IMR-90 (cell line): ENCODE results near the gene CXCR3. TPM values are rescaled to one million over a fixed set of nuclear protein-coding genes. Genes with fewer than 3 reads are reported as not detected.

Experiments
- ATAC-seq: fragments of 200-7000 bp; cut with Tn5 transposase; 2 replicates; pipeline ENCODE4 v1.9.1; 2020; ENCODE audit warnings: low read depth, mild to moderate bottlenecking, moderate library complexity
- BruUV-seq: library from RNA; stranded (reverse); fragments of 400-500 nt; replicated peaks from 2 replicates; lab custom pipeline; 2021; lab: Mats Ljungman, UMichigan
- CTCF ChIA-PET: fragments of 300-600 bp; formaldehyde crosslinking; extraction: SDS; loops from one replicate; lab custom pipeline; 2021; ENCODE audit warnings: antibody characterized with exemption; lab: Yijun Ruan, JAX
- POLR2A ChIA-PET: fragments of 300-600 bp; sonication (Branson Sonifier 250); formaldehyde crosslinking; loops from one replicate; lab custom pipeline; 2022; ENCODE audit warnings: antibody characterized with exemption; ENCODE audit not compliant: unreplicated experiment; lab: Charles Lee
- DNase-seq: peaks from one replicate; pipeline ENCODE4 v3.0.0; 2013
- H2AFZ ChIP-seq: replicated peaks from 2 replicates; pipeline ENCODE3; 2013; ENCODE audit warnings: low read length, mild to moderate bottlenecking; ENCODE audit not compliant: poor library complexity
- H2AK5ac ChIP-seq: 2 replicates; pipeline ENCODE4 v1.6.1; 2013; ENCODE audit warnings: low read depth, low read length, inconsistent platforms
- H2AK9ac ChIP-seq: replicated peaks from 2 replicates; pipeline ENCODE3; 2013; ENCODE audit warnings: mild to moderate bottlenecking, low read depth, low read length, moderate library complexity; ENCODE audit not compliant: poor library complexity
- H2BK120ac ChIP-seq: 2 replicates; pipeline ENCODE4 v1.6.1; 2013; ENCODE audit warnings: low read depth, low read length, inconsistent platforms
- H2BK15ac ChIP-seq: 3 replicates; pipeline ENCODE4 v1.6.1; 2013; ENCODE audit warnings: low read depth, low read length, inconsistent platforms
- H2BK20ac ChIP-seq: 2 replicates; pipeline ENCODE4 v1.6.1; 2013; ENCODE audit warnings: low read depth, mild to moderate bottlenecking, inconsistent platforms, low read length, moderate library complexity
- H2BK5ac ChIP-seq: 2 replicates; pipeline ENCODE4 v1.6.1; 2013; ENCODE audit warnings: mild to moderate bottlenecking, low read depth, low read length, inconsistent platforms; ENCODE audit not compliant: poor library complexity, severe bottlenecking
- H3K14ac ChIP-seq: replicated peaks from 2 replicates; pipeline ENCODE4 v1.6.1; 2013; ENCODE audit warnings: low read depth, low read length, inconsistent platforms
- H3K18ac ChIP-seq: 2 replicates; pipeline ENCODE4 v1.6.1; 2013; ENCODE audit warnings: low read depth, low read length, control low read depth
- H3K23ac ChIP-seq: 2 replicates; pipeline ENCODE4 v1.6.1; 2013; ENCODE audit warnings: low read depth, low read length, inconsistent platforms
- H3K27ac ChIP-seq: 2 replicates; pipeline ENCODE4 v1.5.1; 2013; ENCODE audit warnings: mild to moderate bottlenecking, control low read depth, low read length; ENCODE audit not compliant: insufficient read depth
- H3K27me3 ChIP-seq: 2 replicates; pipeline ENCODE4 v1.6.1; 2013; ENCODE audit warnings: low read length; ENCODE audit not compliant: control insufficient read depth, insufficient read depth
- H3K36me3 ChIP-seq: 2 replicates; pipeline ENCODE4 v1.6.1; 2013; ENCODE audit warnings: low read length, mixed read lengths; ENCODE audit not compliant: control insufficient read depth, insufficient read depth
- H3K4ac ChIP-seq: 2 replicates; pipeline ENCODE4 v1.6.1; 2013; ENCODE audit warnings: low read depth, low read length, inconsistent platforms
- H3K4me1 ChIP-seq: 2 replicates; pipeline ENCODE4 v1.6.1; 2013; ENCODE audit warnings: low read length, mixed read lengths; ENCODE audit not compliant: control insufficient read depth, insufficient read depth
- H3K4me2 ChIP-seq: 2 replicates; pipeline ENCODE4 v1.6.1; 2013; ENCODE audit warnings: low read depth, mild to moderate bottlenecking, control low read depth, low read length, moderate library complexity
- H3K4me3 ChIP-seq: 2 replicates; pipeline ENCODE4 v1.5.1; 2013; ENCODE audit warnings: low read depth, mild to moderate bottlenecking, control low read depth, low read length, moderate library complexity; ENCODE audit not compliant: insufficient read depth
- H3K56ac ChIP-seq: 2 replicates; pipeline ENCODE4 v1.6.1; 2013; ENCODE audit warnings: low read length, inconsistent platforms; ENCODE audit not compliant: insufficient read depth; ENCODE audit errors: extremely low read depth
- H3K79me1 ChIP-seq, 2 experiments: 2 replicates each; pipeline ENCODE4 v1.6.1; 2013; ENCODE audit warnings: low read length in 2 of 2, inconsistent platforms in 1 of 2, low read depth in 1 of 2
- H3K9ac ChIP-seq: 2 replicates; pipeline ENCODE4 v1.6.1; 2013; ENCODE audit warnings: low read depth, low read length, control low read depth
- H3K9me1 ChIP-seq: 2 replicates; pipeline ENCODE4 v1.6.1; 2013; ENCODE audit warnings: low read length, inconsistent platforms; ENCODE audit not compliant: insufficient read depth
- H3K9me3 ChIP-seq: 2 replicates; pipeline ENCODE4 v1.6.1; 2013; ENCODE audit warnings: low read length; ENCODE audit not compliant: control insufficient read depth, insufficient read depth
- H4K20me1 ChIP-seq: 2 replicates; pipeline ENCODE4 v1.6.1; 2013; ENCODE audit warnings: low read length, inconsistent platforms; ENCODE audit not compliant: insufficient read depth
- H4K5ac ChIP-seq: 2 replicates; pipeline ENCODE4 v1.6.1; 2013; ENCODE audit warnings: mild to moderate bottlenecking, low read depth, low read length, control low read depth
- H4K8ac ChIP-seq, 2 experiments: 2 replicates each; pipeline ENCODE4 v1.6.1; 2013; ENCODE audit warnings: low read depth in 2 of 2, low read length in 2 of 2, control low read depth in 1 of 2, inconsistent platforms in 1 of 2
- H4K91ac ChIP-seq: 2 replicates; pipeline ENCODE4 v1.6.1; 2013; ENCODE audit warnings: low read depth, low read length, inconsistent platforms; ENCODE audit not compliant: insufficient read depth
- BHLHE40 ChIP-seq: fragments of 150-350 bp; IDR thresholded peaks from 2 replicates; pipeline ENCODE4 v1.6.1; 2016; ENCODE audit warnings: mild to moderate bottlenecking, low read depth, low read length
- CEBPB ChIP-seq: IDR thresholded peaks from 2 replicates; pipeline ENCODE4 v1.6.1; 2012; ENCODE audit warnings: low read depth, low read length, improper control_type of control experiment
- CHD1 ChIP-seq: IDR thresholded peaks from 2 replicates; pipeline ENCODE4 v1.6.1; 2012; ENCODE audit warnings: low read depth, low read length, improper control_type of control experiment
- FOS ChIP-seq: fragments of 150-350 bp; IDR thresholded peaks from 2 replicates; pipeline ENCODE4 v1.6.1; 2016; ENCODE audit warnings: low read depth, low read length
- MAZ ChIP-seq: IDR thresholded peaks from 2 replicates; pipeline ENCODE4 v1.6.1; 2012; ENCODE audit warnings: low read depth, mild to moderate bottlenecking, low read length, improper control_type of control experiment, moderate library complexity, borderline replicate concordance
- MXI1 ChIP-seq: IDR thresholded peaks from 2 replicates; pipeline ENCODE4 v1.6.1; 2012; ENCODE audit warnings: low read depth, mild to moderate bottlenecking, low read length, moderate library complexity, borderline replicate concordance
- NFE2L2 ChIP-seq: fragments of 150-350 bp; IDR thresholded peaks from 2 replicates; pipeline ENCODE4 v1.6.1; 2016; ENCODE audit warnings: low read depth, mild to moderate bottlenecking, low read length
- POLR2A ChIP-seq: IDR thresholded peaks from 2 replicates; pipeline ENCODE4 v1.6.1; 2012; ENCODE audit warnings: mild to moderate bottlenecking, low read depth, low read length
- RAD21 ChIP-seq: IDR thresholded peaks from 2 replicates; pipeline ENCODE4 v1.6.1; 2012; ENCODE audit warnings: low read length, improper control_type of control experiment
- RCOR1 ChIP-seq: IDR thresholded peaks from 2 replicates; pipeline ENCODE4 v1.6.1; 2012; ENCODE audit warnings: mild to moderate bottlenecking, low read length, improper control_type of control experiment; ENCODE audit not compliant: insufficient replicate concordance
- RFX5 ChIP-seq: IDR thresholded peaks from 2 replicates; pipeline ENCODE4 v1.8.0; 2012; ENCODE audit warnings: low read depth, mild to moderate bottlenecking, low read length, moderate library complexity
- SMC3 ChIP-seq: fragments of 150-350 bp; IDR thresholded peaks from 2 replicates; pipeline ENCODE4 v1.6.1; 2016; ENCODE audit warnings: low read depth, mild to moderate bottlenecking, antibody characterized with exemption, low read length, moderate library complexity
- USF2 ChIP-seq: fragments of 150-350 bp; IDR thresholded peaks from 2 replicates; pipeline ENCODE4 v1.6.1; 2017; ENCODE audit warnings: mild to moderate bottlenecking, antibody characterized with exemption, low read length, low read depth
- WGBS, 2 experiments: methylation state at CpG; one replicate each; pipeline versions ENCODE4 v1.1.5 to v1.1.7; 2013; ENCODE audit warnings: missing lambda C conversion rate in 2 of 2; ENCODE audit not compliant: insufficient read length in 1 of 2; ENCODE audit errors: extremely low coverage in 2 of 2; 5-methylcytosine and 5-hydroxymethylcytosine counted together
- dilution Hi-C: fragments of 300-500 bp; cut with HindIII; formaldehyde crosslinking; loops from one replicate; pipeline ENCODE4 v1.14.3; 2018; ENCODE audit warnings: low sequenced_read_pairs; ENCODE audit not compliant: unreplicated experiment
- in situ Hi-C: fragments of 300-500 bp; cut with MboI; formaldehyde crosslinking; loops from 3 replicates; pipeline ENCODE4 v1.14.3; 2019; ENCODE audit warnings: low sequenced_read_pairs, inconsistent platforms, mixed read lengths
- intact Hi-C: fragments of 100-400 bp; cut with micrococcal nuclease; formaldehyde crosslinking; loops from 2 replicates; pipeline ENCODE4 v1.10.0; 2022
- polyA plus RNA-seq, 3 experiments: library from polyadenylated mRNA; depleted of rRNA; stranded (reverse); fragments of >200 nt; gene quantifications; 2 replicates each; pipeline ENCODE4 v1.2.3, GENCODE V29; 2012; ENCODE audit warnings: low replicate concordance in 1 of 3
- total RNA-seq: library from RNA; depleted of rRNA; stranded (reverse); fragments of >200 nt; gene quantifications from 2 replicates; pipeline ENCODE4 v1.2.3, GENCODE V29; 2012
- TF ChIP-seq, protein P1 (sequence below): conservative IDR thresholded peaks from 2 replicates; pipeline ENCODE4 v1.5.1; 2012; ENCODE audit warnings: mild to moderate bottlenecking, low read depth, low read length, improper control_type of control experiment

CXCR3 gene
- total and polyA plus RNA-seq, 2 of the 4 experiments (the other 2 are of a cell fraction) = not detected

DNA sequence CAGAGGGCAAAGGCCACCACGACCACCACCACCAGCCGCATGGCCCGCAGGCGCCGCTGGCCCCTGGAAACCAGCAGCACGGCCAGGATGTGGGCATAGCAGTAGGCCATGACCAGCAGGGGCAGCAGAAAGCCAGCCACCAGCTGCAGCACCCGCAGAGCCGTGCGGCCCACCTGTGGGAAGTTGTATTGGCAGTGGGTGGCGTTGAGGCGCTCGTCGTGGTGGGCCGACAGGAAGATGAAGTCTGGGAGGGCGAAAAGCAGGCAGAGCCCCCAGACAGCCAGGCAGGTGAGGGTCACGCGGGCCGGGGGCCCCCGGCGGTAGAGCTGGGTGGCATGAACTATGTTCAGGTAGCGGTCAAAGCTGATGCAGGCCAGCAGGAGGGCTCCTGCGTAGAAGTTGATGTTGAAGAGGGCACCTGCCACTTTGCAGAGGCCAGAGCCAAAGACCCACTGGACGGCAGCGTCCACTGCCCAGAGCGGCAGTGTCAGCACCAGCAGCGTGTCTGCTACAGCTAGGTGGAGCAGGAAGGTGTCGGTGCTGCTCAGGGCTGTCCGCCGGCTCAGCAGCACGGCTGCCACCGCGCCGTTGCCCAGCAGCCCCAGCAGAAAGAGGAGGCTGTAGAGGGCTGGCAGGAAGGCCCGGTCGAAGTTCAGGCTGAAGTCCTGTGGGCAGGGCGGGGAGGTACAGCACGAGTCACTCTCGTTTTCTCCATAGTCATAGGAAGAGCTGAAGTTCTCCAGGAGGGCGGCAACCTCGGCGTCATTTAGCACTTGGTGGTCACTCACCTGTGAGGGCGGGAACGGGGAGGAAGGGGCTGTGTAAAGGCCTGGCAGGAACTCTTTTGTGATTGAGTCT, 1.4 kb downstream of the CXCR3 start (continued):
- TF ChIP-seq RAD21 = no peak

- Histone ChIP-seq H2AFZ (no peak overlapping the region), H3K4me2 (no peak overlapping the region), H2AK5ac (no peak overlapping the region), H3K36me3 (peaks cover 9% of the 10 kb centered on the region), H3K27me3 (peaks cover 3% of the 10 kb centered on the region; the same call in 1 of the 2 replicates), H4K91ac (no peak overlapping the region), H4K8ac (no peak overlapping the region), H3K9me3 (no peaks in the 10 kb centered on the region; the same call in 1 of the 2 replicates), H3K4ac (no peak overlapping the region), H4K5ac (no peak overlapping the region), H2BK120ac (no peak overlapping the region), H2AK9ac (no peak overlapping the region), H2BK20ac (no peak overlapping the region), H3K56ac (no peak overlapping the region), H3K27ac (no peak overlapping the region), H3K9me1 (no peaks in the 10 kb centered on the region), H3K23ac (no peak overlapping the region), H3K4me3 (no peak overlapping the region), H3K4me1 (no peaks in the 10 kb centered on the region), H2BK5ac (no peak overlapping the region), H3K14ac (no peak overlapping the region), H4K20me1 (no peaks in the 10 kb centered on the region), H2BK15ac (no peak overlapping the region), H3K9ac (no peak overlapping the region), H3K79me1 (no peaks in the 10 kb centered on the region), H3K18ac (no peak overlapping the region)
- ChIA-PET CTCF (interaction anchor here (0.5 kb wide), 1 partner anchor 126 kb away, joined by 4 read pairs; no protein-coding TSS in a partner anchor), POLR2A (interaction anchor here (0.6 kb wide), 1 partner anchor 33 kb away, joined by 4 read pairs; no protein-coding TSS in a partner anchor)
- 72% methylated on average over 5 of the region's 10 CpGs; no CpG with 5 or more reads in 1 of the 2 experiments for WGBS, 2 experiments
- BruUV-seq = no TSS peak
- DNase-seq (no peak), ATAC-seq (no peak)
- intact Hi-C loops (no loop called here), in situ Hi-C loops (no loop called here), dilution Hi-C loops (no loop called here)
- TF ChIP-seq SMC3 (no peak), RCOR1 (no peak), BHLHE40 (no peak), MXI1 (no peak), RFX5 (no peak), POLR2A (no peak), FOS (no peak), MAZ (no peak), RAD21 (no peak), CHD1 (no peak), CEBPB (no peak), USF2 (no peak), NFE2L2 (no peak)
- TF ChIP-seq, protein P1, sequence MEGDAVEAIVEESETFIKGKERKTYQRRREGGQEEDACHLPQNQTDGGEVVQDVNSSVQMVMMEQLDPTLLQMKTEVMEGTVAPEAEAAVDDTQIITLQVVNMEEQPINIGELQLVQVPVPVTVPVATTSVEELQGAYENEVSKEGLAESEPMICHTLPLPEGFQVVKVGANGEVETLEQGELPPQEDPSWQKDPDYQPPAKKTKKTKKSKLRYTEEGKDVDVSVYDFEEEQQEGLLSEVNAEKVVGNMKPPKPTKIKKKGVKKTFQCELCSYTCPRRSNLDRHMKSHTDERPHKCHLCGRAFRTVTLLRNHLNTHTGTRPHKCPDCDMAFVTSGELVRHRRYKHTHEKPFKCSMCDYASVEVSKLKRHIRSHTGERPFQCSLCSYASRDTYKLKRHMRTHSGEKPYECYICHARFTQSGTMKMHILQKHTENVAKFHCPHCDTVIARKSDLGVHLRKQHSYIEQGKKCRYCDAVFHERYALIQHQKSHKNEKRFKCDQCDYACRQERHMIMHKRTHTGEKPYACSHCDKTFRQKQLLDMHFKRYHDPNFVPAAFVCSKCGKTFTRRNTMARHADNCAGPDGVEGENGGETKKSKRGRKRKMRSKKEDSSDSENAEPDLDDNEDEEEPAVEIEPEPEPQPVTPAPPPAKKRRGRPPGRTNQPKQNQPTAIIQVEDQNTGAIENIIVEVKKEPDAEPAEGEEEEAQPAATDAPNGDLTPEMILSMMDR = no peak
Measured at GRCh38 chrX:71615954-71616353, 2.4 kb downstream of the CXCR3 start.
